ENCODE results near the gene HOGA1.
"Not testable (repeated sequence)": the region's sequence is repeated elsewhere in the genome, so short reads cannot be mapped to it uniquely, and the experiment has no call there.

Gene HOGA1

DNA sequence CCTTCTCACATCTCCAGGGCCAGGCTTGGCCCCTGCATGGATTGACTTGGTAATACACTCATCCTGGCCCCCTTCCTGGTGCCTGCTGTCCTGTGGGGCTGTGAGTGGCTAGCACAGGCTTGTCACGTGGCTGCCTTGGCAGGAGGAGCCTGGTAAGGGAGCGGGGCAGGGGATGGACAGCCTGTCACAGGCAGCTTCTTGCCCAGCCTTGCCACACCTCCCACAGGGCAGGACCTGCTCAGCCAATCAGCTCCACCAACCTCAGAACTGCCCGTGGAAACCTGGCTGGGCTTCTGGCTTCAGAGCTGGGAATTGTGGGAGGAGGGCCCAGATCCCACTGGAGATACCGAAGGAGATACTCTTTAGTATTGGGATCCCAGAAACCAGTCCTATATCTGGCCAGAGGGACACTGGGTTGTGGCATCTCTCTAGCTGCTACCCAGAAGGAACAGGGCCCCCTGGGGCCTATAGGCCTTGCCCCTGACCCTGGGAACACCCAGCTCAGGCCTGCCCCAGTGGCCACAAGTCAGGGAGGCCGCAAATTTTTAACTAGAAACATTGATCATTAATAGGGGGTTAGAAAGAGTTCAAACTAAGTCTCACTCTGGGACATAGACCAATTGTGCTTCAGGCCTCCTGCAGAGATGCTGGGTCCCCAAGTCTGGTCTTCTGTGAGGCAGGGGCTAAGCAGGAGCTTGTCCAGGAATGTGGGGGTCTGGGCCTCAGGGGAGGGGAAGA is at the start of gene HOGA1:
Gene HOGA1 (plus strand): TSS at position 330 of the 738 bp plus-strand sequence. CDS start 315 bp downstream, at position 645.
- no peak for DNase-seq

DNA sequence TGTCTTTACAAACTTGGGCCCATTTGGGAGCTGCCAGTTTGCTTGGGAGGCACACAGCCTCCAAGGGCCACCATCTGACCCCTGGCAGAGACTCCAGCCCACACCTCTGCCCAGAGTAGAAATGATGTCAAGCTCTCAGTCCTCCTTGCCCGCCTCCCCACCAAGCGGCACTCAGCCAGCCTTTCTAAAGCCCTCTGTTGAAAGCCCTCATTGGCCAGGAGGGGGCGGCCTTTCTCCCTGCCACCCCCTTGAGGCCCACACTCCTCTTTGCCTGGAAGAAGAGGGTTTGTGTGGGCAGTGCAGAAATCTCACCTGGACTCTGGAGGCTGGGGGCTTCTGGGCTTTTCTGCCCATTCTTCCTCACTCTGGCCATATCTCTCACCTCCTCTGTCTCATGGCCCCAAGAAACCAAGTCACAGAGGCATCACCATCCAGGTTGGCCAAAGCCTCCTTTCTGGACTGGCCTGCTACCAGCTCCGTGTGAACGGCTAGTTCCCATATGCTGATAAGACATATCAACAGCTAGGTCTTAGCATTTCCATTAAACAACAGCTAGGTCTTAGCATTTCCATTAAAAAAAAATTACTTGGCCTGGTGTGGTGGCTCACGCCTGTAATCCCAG is 49.3 kb upstream of the HOGA1 start:
- no peak for DNase-seq

DNA sequence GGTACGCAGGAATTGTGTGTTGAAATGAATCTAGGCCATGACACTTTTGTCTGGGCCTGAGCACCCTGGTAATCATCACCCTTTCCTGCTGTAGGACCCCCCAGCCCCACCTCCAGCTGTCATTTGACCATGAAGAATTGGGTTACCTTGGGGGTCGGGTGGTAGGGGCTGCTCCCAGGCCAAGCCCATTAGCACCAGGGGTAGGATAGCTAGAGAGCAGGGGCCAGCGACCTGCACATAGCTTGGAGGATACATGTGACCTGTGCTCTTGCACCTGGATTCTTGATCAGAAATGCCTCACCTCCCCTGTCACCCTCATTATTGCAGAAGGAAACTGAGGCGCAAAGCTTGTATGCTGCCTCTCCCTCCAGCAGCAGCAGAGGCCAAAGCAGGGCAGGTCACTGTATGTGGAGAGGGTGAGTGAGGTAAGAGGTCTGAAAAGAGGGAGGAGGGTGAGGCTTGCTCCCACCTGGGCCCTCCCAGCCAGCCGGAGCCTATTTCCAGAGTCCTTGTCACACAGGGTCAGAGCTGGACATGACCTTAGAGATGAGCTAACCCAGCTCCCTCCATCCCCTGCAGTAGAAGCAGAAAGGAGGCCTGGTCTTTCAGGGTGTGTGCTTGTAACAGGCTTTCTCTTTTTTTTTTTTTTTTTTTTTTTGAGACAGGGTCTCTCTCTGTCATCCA is 46.9 kb upstream of the HOGA1 start:
- no peak for DNase-seq

DNA sequence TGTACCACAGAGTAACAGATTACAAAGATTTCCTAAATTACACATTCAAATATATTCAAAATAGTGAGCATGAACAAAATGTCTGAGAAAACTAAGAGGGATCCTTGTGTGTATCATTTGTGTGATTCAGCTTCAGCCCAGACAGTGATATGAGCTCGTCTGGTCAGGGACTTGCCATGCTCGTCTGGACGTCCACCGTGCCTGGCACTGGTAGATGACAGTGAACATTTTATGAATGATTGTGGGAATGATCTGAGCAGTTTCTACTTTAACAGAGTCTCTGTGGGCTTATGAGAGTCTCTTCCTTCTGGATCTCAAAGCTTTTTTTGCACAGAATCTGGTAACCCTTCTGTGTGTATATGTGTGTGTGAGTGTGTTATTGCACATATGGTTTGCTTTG is 45.8 kb upstream of the HOGA1 start:
- DNase-seq, result no peak

DNA sequence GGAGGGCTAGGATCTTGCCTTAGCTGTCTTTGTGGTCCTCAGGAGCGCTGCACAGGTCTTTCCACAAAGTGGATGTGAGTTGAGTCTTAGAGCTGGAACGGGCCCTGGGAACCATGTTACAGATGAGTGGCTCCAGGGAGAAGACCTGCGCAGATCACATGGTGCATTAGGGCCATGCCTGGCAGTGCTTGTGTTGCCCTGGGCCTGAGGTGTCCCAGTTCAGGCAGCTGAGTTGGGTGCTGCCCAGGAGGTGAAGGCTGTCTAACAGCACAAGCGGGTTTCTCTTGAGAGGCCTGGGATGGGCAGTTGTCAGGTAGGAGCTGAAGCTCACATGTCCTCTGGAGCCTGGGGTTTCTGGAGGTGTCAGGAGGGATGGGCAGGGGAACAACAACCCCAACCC is 45.4 kb upstream of the HOGA1 start:
- DNase-seq, result no peak

DNA sequence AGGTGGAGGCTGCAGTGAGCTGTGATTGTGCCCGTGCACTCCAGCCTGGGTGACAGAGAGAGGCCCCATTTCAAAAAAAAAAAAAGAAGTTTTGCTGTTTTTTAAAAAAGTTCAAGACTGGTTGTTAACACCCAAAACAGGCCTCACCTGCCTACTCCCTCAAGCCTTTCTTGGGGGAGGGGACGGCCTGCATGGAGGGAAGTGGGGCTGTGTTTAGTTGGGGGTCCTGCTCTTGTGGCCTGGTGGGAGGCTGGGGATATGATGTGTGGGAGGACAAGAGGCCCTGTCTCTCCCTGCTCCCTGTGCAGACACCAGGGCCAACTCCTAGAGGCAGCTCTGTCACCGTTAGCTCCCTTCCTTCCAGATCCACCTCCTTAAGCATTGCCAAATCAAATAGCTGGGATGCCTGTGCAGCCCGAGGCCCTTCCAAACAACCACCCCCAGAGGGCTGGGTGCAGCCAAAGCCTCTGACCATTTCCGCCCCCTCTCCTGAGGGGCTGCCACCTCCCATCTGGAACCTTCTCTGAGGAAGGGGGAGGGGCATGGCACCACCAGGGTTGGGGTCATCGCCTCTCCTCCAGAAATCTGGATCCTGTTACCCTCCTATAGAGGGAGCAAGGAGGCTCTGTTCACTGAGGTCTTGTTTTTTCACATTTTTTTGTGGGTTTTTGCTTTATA is 44.5 kb upstream of the HOGA1 start:
- DNase-seq, result no peak

DNA sequence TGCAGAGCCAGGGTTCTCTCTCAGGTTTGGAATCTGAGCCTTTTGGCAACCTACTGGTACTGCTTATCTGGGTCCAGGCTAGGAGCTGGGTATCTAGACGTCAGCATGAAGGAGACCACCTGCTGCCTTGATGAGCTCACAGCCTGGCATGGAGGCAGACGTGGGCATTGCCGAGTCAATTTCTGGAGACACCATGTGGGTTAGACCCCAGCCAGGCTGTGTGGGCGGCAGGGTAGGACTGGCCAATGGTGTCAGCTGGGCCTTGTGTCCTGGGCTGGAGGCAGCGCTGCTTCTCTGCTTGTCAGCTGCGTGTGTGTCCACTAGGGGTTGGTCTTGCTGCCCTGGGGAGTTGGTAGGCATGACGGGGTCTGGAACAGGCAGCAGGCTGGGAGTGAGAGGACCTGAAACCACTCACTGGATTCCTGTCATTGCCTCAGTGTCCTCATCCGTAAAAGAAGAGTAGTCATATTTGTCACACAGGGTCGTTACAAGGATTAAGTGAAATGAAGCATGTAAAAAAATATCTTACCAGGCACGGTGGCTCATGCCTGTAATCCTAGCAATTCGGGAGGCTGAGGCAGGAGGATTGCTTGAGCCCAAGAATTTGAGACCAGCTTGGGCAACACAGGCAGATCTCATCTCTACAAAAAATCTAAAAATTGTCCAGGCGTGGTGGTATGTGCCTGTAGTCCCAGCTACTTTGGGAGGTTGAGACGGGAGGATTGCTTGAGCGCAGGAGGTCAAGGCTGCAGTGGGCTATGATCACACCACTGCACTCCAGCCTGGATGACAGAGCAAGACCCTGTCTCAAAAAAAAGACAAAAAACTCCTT is 43.3 kb upstream of the HOGA1 start:
- no peak for DNase-seq

DNA sequence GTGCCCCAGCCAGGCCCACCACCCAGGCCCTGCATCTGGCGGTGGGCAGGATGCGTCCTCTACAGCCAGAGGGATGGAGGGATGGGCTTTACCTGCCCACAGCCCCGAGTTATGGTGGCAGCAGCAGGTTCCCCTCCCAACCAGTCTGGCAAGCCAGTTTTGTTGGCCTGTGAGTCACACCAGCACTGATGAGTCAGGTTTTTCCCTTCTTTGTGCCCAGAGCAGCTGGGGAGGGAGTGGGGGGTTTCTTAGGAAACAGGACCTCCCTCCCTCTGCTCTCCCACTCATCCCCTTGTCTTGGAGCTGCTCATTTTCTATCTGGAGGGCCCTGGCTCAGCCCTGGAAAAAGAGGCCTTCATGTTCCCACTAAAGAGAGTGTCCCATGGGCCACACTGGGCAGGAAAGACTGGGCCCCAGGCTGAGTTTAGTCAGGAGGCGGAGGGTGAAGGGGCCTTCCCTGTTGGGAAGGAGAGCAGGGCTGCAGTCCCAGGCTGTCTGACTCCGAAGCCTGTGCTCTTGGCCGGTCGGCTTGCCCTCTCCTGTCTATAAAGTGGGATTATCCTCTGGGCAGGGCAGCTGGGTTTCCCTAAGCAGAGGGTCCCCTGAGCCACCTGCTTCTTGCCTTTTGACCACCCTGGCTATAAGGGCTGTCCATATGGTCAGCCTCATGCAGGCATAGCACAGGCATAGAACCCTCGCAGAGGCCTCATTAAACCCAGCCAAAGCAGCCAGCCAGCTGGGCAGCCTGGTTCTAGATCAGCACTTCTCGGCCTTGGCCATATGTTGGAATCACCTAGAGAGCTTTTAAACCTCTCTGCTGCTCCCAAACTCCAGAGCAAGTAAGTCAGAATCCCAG is 41.8 kb upstream of the HOGA1 start:
- peak; percentile 2 for DNase-seq

DNA sequence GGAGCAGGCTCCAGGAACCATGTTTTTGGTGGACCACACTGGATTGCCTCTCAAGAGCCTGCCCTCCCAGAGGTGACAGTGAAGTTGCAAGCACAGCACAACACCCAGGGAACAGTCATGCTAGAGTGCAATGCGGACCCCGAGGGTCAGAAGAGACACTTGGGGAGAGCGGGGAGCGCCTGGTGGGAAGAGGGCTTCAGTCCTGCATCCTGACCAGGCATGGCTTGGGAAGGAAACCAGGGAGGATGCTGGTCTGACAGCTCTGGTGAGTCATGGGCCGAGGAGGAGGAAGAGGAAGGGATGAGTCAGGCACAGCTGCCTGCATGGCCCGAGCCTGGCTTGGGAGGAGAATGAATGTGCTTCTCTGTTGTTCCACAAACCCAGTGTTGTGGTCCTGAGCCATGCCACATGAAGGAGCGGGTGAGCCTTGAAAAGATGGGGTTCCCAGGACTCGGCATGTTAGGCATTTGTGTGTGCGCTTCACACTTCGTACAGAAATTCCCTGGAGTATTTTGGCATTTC is 41.1 kb upstream of the HOGA1 start:
- no peak for DNase-seq

DNA sequence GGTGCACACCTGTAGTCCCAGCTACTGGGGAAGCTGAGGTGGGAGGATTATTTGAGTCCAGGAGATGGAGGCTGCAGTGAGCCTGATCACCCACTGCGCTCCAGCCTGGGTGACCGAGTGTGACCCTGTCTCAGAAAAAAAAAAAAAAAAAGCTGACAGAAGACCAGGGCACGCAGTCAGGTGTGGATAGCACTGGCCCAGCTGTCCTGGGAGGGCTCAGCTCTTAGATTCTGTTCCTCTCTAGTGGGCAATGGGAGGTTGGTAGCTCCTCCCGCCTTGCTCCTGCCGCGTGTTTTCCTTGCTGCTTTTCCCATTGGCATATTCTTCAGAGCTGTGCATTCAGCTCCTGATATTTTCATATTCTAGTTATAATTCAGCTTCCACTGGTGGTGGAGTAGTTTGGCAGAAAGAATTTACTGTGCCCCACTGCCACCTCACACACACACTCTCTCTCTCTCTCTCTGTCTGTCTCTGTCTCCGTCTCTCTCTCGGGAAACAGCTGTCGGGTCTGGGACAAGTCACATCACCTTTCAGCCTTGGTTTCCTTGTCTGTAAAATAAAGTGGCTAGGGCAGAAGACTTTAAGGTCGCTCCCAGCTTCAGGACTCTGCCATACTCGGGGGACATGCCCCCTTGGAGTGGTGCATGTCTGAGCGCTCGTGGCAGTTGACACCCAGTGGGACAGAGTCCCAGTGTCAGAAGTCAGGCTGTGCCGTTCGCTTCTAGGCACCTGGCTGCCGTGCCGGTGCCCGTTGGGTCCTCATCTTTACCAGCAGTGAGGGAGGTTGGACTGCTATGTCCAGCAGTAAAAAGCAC is 37.5 kb upstream of the HOGA1 start:
- no peak for DNase-seq

DNA sequence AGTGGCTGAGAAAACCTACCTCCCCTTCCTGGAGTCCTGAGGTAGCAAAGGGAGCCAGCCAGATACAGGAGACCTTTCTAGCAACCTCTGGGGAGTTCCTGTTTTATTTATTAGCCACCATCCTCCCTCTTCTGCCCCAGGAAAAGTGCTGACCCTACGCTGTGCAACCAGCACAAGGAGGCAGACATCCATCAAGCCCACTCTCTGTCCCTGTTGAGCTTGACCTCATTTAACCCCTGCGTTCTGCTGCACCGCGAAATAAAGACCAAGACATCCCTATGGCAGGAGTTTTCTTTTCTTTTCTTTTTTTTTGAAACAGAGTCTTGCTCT is 37.0 kb upstream of the HOGA1 start:
- no peak for DNase-seq

DNA sequence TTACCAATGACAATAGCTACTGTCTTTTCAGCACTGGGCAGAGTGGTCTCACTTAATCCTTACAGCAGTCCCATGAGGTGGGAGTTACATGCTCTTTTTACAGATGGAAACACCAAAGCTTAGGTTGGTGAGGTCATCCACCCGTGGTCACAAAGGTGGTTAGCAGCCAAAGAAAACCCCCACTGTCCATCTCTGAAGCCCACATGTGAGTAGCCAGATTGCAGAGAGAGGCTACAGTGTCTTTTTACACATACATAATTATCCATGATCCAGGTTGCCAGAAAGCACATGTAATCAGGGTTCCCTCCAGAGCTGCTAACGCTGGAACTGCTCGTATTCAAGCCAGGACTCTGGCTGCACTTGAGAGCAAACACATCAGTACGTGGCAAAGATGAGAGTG is 36.2 kb upstream of the HOGA1 start:
- DNase-seq, result no peak

DNA sequence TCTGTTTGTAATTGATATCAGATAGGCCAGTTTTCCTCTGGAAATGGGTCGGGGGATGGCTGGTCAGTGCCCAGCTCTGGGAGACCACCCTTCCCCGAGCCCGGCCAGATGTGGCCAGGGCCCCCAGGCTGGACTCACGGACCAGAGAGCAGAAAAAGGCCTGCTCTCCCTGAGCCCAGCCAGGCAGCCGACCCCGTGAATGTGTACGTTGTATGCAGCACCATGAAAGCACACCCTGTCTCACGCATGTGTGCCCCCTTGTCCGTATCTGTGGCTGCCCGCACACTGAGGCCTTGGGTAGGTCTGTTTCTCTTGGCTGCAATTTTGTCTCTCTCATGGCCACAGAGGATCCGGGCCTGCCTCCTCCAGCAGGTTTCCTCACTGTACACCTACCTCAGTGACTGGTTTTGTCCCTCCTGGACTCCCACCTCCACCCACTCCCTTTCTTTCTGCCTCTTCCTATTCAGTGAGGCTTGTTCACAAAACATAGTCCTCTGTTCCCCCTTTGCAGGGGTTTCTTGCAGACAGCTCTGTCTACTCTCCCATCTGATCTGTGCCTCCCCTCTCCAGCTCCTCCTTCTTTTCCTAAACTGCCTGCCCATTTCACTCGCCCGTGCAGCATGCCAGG is 35.2 kb upstream of the HOGA1 start:
- no peak for DNase-seq

DNA sequence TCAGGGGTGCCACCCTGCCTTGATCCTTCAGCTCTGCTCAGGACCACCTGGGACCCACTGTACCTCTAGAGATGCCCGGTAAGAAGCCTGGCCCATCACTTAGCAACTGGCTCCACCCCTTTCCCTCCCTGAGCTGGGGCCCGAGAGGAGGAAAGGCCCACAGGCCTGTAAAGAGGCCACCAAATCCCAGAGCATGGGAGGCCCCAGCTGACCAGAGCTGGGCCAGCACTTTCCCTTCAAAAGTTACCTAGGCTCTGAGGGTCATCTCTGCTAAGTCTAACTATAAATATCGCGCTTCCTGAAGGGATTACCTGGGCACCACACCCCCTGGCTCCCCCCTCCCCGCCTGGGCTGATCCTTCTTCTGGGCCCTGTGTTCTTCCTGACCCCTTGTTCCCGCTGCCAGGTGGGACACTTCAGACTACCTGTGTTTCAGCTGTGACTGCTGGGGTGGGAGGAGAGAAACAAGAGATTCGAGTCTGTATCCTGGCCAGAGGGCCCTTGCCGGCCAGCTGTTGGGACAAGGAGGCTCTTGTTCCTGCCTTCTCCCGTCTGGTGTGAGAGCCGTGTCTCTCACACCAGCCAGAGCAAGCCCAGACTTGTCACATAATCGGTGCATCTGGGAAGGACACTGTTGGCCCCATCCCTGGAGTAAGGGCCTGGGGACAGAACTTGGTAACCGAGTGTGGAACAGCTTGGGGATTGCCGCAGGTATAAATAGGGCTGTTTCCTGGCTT is 34.4 kb upstream of the HOGA1 start:
- DNase-seq, result no peak

DNA sequence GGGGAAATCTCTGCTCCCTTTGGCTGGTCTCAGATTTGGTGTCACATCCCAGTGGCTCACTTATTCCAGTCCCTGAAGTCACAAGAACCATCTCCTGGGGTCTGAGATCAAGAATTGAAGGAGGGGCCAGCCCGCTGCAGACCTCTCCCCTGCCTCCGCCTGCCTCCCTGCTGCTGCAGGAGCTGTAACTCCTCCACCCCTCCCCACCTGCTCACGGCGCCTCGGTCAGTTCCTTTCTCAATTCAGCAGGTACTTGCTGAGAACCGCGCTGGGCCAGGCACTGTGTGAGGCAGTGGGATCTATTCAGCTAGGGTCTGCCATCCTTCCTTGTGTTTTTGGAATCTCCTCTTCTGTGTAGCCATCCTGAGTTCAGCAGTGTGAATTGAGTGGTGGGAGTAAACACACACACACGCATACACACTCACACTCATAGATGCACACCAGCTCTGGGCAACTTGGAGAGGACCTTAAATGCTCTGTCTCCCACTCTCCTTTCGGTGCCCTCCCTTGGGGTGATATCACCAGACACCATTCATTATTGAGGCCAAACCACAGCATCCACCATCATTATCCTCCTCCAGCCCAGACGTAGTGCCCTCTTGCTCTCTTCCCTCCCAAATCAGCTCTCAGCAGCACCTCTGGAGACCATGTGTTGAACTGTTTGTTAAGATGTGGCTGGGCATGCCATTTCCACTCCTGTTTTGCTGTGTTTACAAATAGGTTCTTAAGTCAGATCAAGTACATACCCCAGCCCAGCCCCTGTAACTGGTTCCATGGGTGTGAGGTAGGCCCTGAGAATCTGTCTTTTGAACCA is 33.6 kb upstream of the HOGA1 start:
- DNase-seq, result no peak

DNA sequence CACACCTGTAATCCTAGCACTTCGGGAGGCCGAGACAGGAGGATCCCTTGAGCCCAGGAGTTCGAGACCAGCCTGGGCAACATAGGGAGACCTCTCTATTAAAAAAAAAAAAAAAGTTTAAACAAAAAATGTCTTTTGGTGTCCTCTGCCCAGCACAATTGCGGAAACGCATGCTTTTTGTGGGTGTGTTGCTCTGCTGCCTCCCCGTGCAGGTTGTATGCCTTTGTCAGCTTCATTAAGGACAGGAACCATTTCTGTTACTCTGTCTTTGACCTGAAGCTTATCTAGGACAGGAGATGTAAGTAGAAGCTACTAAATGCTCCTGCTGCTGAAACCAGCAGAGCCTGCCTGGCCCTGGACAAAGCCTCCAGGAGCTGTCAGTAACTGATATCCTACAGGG is 32.9 kb upstream of the HOGA1 start:
- DNase-seq, result no peak

DNA sequence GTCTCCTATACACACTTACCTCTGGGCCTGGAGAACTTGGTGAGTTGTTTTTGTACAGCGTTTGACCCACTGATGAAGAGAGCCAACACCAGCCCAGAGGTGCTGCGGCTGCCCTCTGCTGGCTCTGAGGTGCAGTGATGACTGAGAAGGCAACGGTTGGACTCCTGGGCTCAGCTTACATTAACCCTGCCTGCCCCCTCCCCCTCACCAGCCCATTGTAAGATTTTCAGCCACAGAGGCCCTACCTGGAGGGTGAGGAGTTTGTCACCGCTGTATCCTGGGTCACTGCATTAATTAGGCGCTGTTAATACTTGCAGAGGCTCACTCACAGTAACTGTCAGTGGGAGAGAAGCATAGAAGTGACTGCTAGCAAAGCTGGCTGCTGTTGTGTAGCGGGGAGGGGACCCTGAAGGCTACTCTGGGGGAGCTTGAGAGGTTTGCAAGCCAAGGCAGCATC is 30.6 kb upstream of the HOGA1 start:
- peak; percentile 13 for DNase-seq

DNA sequence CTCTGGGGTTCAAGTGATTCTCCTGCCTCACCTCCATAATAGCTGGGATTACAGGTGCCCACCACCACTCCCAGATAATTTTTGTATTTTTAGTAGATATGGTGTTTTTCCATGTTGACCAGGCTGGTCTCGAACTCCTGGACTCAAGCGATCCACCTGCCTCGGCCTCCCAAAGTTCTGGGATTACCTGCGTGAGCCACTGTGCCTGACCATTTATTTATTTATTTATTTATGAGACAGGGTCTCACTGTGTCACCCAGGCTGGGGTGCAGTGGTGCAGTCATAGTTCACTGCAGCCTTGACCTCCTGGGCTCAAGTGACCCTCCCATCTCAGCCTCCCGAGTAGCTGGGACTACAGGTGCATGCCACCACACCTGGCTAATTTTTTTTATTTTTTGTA is 29.9 kb upstream of the HOGA1 start:
- not testable (repeated sequence) for DNase-seq

Data from NCI-H1694 treated with DMSO at 0.1 percent for 48 hours (cell line).